H1 (cell line): Measurements from ENCODE around the gene CCDC82.

Experiments
- ASH2L ChIP-seq: fragments of 200-600, 300-600 bp; sonication (generic); IDR thresholded peaks from one replicate; pipeline ENCODE4 v1.7.1; 2017; ENCODE audit warnings: low read length
- CBX5 ChIP-seq: fragments of 300-800, 300-1000 bp; sonication (generic); IDR thresholded peaks from 2 replicates; pipeline ENCODE4 v1.7.1; 2016; ENCODE audit warnings: antibody characterized with exemption, low read length, low read depth
- CEBPB ChIP-seq: IDR thresholded peaks from 2 replicates; pipeline ENCODE4 v1.6.1; 2012; ENCODE audit warnings: low read depth, low read length
- EP300 ChIP-seq, 2 experiments: IDR thresholded peaks; 1 replicate in 1 of 2; 2 replicates in 1 of 2; pipeline ENCODE4 v1.6.1; 2011 to 2012; ENCODE audit warnings: low read depth in 2 of 2, low read length in 2 of 2, mild to moderate bottlenecking in 2 of 2, borderline replicate concordance in 1 of 2, inconsistent platforms in 1 of 2, moderate library complexity in 1 of 2
- HDAC6 ChIP-seq: IDR thresholded peaks from one replicate; pipeline ENCODE4 v1.7.1; 2012; ENCODE audit warnings: low read depth, mild to moderate bottlenecking, inconsistent platforms, low read length, moderate library complexity
- POLR2A ChIP-seq, 2 experiments: IDR thresholded peaks; 1 replicate in 1 of 2; 2 replicates in 1 of 2; pipeline ENCODE4 v1.6.1; 2011; ENCODE audit warnings: low read depth in 2 of 2, low read length in 2 of 2, mild to moderate bottlenecking in 2 of 2; ENCODE audit errors: control extremely low read depth in 1 of 2
- POLR2AphosphoS5 ChIP-seq: IDR thresholded peaks from 2 replicates; pipeline ENCODE4 v1.6.1; 2011; ENCODE audit warnings: low read depth, low read length
- RAD21 ChIP-seq, 2 experiments: IDR thresholded peaks in 1 of 2; conservative IDR thresholded peaks in 1 of 2; 2 replicates each; pipeline ENCODE4 v1.6.1; 2011; ENCODE audit warnings: low read depth in 2 of 2, low read length in 2 of 2, improper control_type of control experiment in 1 of 2, inconsistent platforms in 1 of 2, mild to moderate bottlenecking in 1 of 2, moderate library complexity in 1 of 2
- SIN3A ChIP-seq, 2 experiments: IDR thresholded peaks in 1 of 2; conservative IDR thresholded peaks in 1 of 2; 2 replicates each; pipeline ENCODE4 v1.6.1; 2011 to 2012; ENCODE audit warnings: low read length in 2 of 2, improper control_type of control experiment in 1 of 2, low read depth in 1 of 2, mild to moderate bottlenecking in 1 of 2
- TAF7 ChIP-seq: optimal IDR thresholded peaks from 2 replicates; pipeline ENCODE3; 2011; ENCODE audit warnings: low read depth, mild to moderate bottlenecking, inconsistent platforms, low read length, moderate library complexity, borderline replicate concordance
- TF ChIP-seq, protein P1 (sequence below), 3 experiments: IDR thresholded peaks; 1 replicate in 2 of 3; 2 replicates in 1 of 3; pipeline versions ENCODE4 v1.5.1 to v1.6.1; 2011; ENCODE audit warnings: low read length in 3 of 3, mild to moderate bottlenecking in 3 of 3, inconsistent platforms in 2 of 3, low read depth in 1 of 3, moderate library complexity in 1 of 3; ENCODE audit not compliant: insufficient read depth in 1 of 3; ENCODE audit errors: control extremely low read depth in 1 of 3
- TF ChIP-seq, protein P2 (sequence below): IDR thresholded peaks from 2 replicates; pipeline ENCODE4 v1.6.1; 2012; ENCODE audit warnings: inconsistent platforms

GRCh38 chr11:96329419-96329818, 60.3 kb downstream of the CCDC82 start:
- TF ChIP-seq, protein P1, sequence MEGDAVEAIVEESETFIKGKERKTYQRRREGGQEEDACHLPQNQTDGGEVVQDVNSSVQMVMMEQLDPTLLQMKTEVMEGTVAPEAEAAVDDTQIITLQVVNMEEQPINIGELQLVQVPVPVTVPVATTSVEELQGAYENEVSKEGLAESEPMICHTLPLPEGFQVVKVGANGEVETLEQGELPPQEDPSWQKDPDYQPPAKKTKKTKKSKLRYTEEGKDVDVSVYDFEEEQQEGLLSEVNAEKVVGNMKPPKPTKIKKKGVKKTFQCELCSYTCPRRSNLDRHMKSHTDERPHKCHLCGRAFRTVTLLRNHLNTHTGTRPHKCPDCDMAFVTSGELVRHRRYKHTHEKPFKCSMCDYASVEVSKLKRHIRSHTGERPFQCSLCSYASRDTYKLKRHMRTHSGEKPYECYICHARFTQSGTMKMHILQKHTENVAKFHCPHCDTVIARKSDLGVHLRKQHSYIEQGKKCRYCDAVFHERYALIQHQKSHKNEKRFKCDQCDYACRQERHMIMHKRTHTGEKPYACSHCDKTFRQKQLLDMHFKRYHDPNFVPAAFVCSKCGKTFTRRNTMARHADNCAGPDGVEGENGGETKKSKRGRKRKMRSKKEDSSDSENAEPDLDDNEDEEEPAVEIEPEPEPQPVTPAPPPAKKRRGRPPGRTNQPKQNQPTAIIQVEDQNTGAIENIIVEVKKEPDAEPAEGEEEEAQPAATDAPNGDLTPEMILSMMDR (IDR thresholded peaks at IDR 0.05; ENCODE audit: control extremely low read depth in 1 of 3, insufficient read depth in 1 of 3, low read depth in 1 of 3, low read length in 3 of 3): no peak
- no peak for TF ChIP-seq CEBPB
- no peak for TF ChIP-seq ASH2L
- no peak for TF ChIP-seq SIN3A (conservative IDR thresholded peaks at IDR 0.05 in 1 of 2, IDR thresholded peaks at IDR 0.05 in 1 of 2; ENCODE audit: low read depth in 1 of 2, low read length in 2 of 2)
- TF ChIP-seq, protein P2, sequence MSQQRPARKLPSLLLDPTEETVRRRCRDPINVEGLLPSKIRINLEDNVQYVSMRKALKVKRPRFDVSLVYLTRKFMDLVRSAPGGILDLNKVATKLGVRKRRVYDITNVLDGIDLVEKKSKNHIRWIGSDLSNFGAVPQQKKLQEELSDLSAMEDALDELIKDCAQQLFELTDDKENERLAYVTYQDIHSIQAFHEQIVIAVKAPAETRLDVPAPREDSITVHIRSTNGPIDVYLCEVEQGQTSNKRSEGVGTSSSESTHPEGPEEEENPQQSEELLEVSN: no peak
- TF ChIP-seq RAD21 (IDR thresholded peaks at IDR 0.05 in 1 of 2, conservative IDR thresholded peaks at IDR 0.05 in 1 of 2; ENCODE audit: low read depth in 2 of 2, low read length in 2 of 2): no peak
- TF ChIP-seq EP300 (IDR thresholded peaks at IDR 0.05; ENCODE audit: borderline replicate concordance in 1 of 2, low read depth in 2 of 2, low read length in 2 of 2): no peak
- TF ChIP-seq HDAC6: no peak
- TF ChIP-seq POLR2A (IDR thresholded peaks at IDR 0.05; ENCODE audit: control extremely low read depth in 1 of 2, low read depth in 2 of 2, low read length in 2 of 2): no peak
- TF ChIP-seq CBX5: no peak
- no peak for TF ChIP-seq POLR2AphosphoS5
- TF ChIP-seq TAF7: no peak
